HG02798 (cell line): ENCODE measurements around the gene ARHGAP21.
"Not testable (repeated sequence)": the region's sequence is repeated elsewhere in the genome, so short reads cannot be mapped to it uniquely, and the experiment has no call there.

Experiments
- ATAC-seq: cut with Tn5 transposase; IDR thresholded peaks from one replicate; pipeline ENCODE4 v1.9.1; 2021; ENCODE audit warnings: mild to moderate bottlenecking; ENCODE audit not compliant: unreplicated experiment, poor library complexity

Gene ARHGAP21

GRCh38 chr10:24643679-24644209 lies 79.9 kb downstream of the ARHGAP21 start:
- ATAC-seq: no peak

DNA sequence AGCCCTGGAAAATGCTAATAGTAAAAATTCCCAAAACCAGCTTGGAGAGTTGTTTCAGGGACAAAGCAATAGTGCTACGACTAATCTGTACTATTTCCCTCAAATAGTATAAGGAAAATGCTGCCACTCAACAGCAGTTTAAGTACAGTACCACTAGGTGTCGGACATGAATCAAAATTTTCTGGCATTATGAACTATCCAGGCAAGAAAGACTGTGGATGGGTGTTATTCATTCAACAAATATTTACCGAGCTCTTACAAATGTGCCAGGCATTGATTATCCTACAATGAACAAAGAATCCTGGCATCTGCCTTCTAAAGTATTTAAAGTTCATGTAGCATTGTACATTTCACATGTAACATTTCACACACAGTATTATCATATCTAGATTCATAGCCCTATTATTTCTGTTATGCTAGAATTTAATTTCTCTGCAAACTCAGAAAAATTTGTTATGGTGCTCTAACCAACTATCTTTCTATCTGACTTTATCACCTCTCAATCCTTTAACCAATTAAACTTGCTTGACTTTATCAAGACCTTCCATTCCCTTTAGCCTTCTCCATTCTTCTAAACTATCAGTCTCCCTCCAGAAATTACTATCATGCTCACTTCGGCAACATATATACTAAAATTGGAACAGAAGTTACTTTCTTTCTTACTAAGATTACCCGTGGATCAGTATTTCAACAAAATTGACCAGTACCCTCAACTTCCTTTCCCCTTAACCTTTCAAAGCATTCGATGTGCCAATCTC lies 80.6 kb downstream of the ARHGAP21 start:
- peak; percentile 85 for ATAC-seq

DNA sequence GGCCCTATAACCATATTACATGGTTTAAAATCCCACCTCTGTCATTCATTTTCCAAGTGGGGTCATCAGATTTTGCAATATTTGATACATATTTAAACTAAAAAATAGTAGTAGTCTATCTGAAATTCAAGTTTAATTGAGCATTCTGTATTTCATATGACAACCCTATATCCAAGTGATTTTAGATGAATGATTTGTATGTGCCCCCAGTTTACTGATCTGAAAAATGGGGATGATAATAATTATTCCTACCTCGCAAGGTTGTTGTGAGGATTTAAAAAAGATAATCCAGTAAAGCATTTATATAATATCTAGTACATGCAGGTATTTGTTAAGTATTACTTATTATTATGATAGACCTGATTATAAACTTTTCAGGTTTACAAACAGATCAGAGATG lies 84.6 kb downstream of the ARHGAP21 start:
- ATAC-seq: no peak

DNA sequence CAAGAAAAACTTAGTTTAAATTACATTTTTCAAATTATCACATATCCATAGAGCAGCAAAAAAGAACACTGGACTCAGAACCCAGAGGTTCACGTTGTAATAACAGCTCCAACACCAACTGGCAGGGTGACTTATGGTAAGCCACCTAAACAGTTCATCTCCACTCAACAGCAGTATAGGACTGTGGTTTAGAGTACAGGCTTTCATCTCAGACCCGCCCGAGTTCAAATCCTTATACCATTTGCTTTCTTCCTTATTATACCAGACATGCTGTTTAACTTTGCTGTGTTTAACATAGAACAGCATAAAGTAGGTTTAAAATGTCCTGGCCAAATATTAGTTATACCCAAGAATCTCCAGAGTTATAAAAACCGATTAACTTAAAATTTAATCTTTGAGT lies 97.9 kb downstream of the ARHGAP21 start:
- no peak for ATAC-seq

DNA sequence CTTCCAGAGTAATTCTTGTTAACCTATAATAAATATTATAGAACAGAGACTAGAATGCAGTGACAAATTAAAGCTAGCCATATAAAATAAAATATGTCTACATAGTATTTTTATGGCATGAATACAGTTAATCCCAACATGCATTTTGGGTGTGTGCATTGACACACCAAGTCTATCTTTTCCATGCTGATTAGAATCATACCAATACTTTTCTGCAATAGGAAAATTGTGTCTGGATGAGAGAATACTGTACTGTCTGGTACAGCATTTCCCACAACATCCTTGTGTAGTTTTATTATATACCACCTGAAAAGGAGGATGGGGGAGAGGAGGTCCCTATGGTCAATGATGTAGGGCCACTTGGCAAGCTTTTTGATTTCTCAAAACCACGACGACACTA lies 100.3 kb downstream of the ARHGAP21 start:
- no peak for ATAC-seq

DNA sequence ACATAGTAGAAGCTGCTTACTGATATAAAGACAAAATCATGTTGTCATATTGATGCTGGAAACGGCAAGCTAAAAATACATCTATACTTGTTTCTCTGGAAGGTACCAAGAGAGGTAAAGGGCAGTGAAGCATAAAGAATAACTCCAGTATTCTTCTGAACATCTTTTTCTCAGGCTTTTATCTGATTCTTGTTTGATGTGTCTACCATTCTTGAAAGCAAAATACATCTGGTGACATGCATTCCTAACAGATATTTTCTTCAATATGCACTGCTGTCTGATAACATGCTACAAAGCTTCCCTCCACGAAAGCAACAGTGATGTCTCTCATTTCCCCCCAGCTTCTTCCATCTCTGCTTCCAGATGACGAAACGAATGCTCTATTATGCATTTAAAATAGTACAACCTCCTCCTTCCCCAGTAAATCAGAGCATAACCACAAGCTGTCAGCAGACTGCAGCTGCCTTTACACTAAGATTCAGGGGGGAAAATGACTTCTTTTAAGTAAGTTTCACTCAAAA lies 100.8 kb downstream of the ARHGAP21 start:
- ATAC-seq: no peak

DNA sequence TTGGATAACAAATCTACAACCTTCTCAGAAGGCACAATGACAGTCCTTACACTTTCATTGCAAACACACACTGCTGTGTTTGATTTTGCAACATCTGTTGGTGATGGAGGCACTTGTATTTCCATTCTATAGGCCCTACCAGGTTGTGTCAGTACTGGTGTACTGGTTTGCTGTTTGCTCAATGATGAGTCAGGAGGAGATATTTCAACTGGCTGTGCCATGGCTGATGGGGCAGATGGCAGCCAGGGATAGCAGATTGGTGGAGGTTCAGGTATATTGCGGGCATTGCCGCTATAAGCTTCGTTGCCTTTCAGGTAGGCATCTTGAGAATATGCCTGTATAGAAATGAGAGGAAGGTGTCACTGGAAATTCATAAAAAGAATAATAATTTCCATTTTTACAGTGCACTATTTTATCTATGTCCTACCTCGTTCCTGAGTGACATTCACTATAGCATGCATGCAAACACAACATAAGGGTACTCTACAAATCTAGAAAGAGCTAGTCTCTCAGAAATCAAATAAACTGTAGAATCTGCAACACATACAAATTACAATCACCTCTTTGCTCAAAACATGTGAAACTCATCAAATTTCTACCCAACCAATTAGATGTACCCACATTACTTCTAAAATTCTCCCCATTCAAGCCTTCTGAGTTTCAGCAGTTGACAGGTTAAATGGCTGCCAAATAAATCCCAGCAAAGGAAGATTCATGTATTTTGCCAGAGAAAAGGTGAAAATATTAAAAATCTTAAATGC lies 102.5 kb downstream of the ARHGAP21 start:
- not testable (repeated sequence) for ATAC-seq

- not testable (repeated sequence) for ATAC-seq
Observed at GRCh38 chr10:24619994-24620310, 103.7 kb downstream of the ARHGAP21 start.

- not testable (repeated sequence) for ATAC-seq
Observed at GRCh38 chr10:24619291-24619993, 104.2 kb downstream of the ARHGAP21 start.

DNA sequence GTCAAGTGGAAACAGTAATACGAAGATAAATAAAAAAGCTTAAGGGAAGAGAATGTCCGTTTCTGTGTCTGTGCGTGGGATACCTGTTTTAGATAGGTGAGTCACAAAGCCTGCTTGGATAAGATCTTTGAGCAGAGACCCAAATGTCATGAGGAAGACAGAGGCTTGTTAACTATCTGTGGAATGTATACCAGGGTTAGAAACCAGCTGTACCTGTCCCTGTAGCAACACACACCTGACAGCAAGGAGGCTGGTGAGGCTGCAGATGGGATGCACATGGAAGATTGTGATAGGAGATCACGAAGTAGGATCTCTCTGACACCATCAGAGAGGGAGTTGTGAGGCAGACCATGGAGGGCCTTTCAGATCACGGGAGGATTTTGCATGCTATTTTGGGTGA lies 105.3 kb downstream of the ARHGAP21 start:
- no peak for ATAC-seq

DNA sequence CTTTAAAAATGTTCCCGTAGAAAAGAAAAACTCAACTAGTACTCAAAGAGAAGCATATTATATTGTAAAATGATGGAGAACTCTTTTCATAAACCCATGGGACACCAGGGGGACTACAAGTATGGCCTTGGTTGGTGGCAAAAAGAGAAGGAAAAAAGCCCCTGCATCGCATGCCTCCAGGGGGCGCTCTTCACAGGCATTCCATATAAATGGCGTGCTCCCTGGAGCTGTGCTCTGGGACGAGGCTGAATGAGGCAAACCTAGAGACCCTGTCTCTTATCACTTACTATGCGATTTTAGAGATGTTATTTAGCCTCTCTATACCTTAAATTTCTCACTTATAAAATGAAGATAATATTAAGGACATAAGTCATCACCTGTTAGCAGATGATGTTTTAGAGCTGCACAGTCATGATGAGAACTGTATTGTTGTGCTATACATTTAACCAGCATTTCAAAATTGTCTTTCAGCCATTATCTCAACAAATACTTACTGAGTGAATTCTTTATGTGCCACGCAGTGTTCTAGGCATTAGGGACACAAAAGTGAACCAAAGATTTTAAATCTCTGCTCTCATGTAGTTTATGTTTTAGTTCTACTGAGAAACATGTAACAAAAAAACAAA lies 105.8 kb downstream of the ARHGAP21 start:
- peak; percentile 65 for ATAC-seq

DNA sequence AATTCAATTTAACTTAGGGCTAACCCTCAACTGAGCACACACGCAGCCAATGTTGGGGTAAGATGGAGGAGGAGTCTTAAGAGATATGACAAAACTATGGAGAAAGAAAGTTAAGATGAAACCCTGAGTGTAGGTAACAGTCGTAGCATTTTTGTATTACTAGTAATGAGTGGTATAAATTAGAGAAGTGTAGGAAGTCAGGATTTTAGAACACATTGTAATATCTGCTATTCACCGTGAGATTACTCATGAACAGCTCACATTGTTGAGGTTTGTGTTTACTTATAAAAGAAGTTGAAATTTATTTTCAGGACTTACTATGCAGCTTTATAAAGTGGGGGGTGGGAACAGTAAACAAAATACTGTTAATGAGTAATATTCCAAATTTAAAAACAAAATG lies 107.2 kb downstream of the ARHGAP21 start:
- no peak for ATAC-seq

GRCh38 chr10:24606021-24606420 lies 117.7 kb downstream of the ARHGAP21 start:
- ATAC-seq: no peak

DNA sequence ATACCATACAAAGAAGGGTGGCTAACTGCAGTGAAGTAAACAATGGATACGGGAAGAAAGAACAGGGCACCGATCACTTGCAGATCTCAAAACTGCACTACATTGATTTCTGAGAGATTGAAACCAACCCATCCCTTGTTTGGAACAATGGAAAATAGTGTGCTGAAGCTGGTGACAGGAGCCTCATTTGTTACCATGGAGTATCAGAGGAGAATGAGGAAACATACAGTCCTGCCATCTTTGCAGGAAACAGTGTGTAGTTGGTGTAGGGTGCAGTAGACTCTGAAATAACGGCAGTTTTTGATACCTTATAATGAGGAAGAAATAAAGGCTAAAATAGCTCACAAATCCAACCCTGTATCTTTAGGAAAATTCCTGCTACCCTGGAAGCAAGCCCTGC lies 118.5 kb downstream of the ARHGAP21 start:
- ATAC-seq: no peak

DNA sequence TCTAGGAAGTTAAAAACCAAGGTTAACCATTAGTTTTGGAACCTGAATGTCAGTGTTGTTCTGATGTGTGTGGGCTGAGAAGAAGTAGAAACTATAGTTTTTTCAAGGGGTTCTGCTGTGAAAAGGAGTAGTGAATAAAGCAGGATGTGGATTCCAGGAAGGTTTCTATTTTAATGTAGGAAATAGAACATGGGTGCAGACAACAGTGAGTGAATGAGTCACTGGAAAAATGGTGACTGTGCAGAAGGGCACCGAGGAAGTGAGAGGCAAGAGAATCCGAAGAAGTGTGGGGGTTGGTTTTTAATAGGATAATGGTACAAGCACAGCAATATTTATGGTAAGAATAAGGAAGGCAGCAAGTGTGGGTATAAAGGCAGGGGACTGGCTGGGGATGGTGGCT lies 120.4 kb downstream of the ARHGAP21 start:
- no peak for ATAC-seq

- ATAC-seq: no peak
Observed at GRCh38 chr10:24597961-24598360, 125.7 kb downstream of the ARHGAP21 start.

- ATAC-seq: no peak
Observed at GRCh38 chr10:24597426-24597825, 126.3 kb downstream of the ARHGAP21 start.

GRCh38 chr10:24596217-24596930 lies 127.3 kb downstream of the ARHGAP21 start:
- ATAC-seq: no peak

DNA sequence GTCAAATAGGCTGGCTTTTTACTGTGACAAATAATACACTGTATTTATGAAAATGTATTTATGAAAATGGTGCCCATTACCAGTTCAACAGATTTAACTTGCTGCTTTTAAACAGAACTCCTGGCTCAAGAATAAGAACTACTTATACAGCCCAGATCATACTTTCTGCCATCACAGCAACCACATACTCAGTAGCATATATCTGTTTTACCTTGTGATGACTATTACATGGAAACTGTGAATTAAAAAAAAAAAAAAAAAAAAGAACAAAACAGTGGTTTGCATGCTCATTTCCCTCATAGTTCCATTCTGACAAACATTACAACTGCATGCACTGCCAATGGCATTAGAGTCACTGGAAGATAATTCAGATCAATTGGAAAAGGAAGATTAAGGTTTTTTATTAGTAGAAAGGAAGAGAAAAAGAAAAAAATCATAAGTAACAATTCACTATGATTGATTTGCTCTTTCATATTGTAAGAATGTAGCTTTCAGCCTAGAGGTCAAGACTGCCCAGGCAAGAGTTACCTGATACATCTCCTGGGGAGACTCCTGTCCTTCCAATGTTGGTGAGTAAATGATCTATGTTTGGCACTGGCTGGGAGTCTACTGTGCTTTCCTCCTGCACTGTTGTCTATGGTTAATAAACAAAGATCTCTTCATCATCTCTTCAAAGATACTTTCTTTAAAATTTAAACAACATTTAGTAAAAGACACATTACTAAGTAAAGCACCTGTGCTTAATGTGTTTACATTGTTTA lies 132.8 kb downstream of the ARHGAP21 start:
- ATAC-seq: no peak
